Activated CD8-positive, alpha-beta memory T cell treated with anti-CD3 and anti-CD28 coated beads for 1 hour (primary cell): ENCODE data around the gene LRRN1.
"Not testable (repeated sequence)": the region's sequence is repeated elsewhere in the genome, so short reads cannot be mapped to it uniquely, and the experiment has no call there.

Experiments used
- DNase-seq, 2 donors: peaks; one replicate each; pipeline ENCODE4 v3.0.0-alpha.2; 2020; ENCODE audit warnings: low read depth in 1 of 2; ENCODE audit errors: extremely low read depth in 1 of 2

Gene LRRN1

GRCh38 chr3:3806856-3807255 is 7.6 kb downstream of the LRRN1 start:
- no peak for DNase-seq

- DNase-seq, result no peak
These were observed 13.8 kb downstream of the LRRN1 start for GRCh38 chr3:3813013-3813412.

GRCh38 chr3:3815206-3815605 is 16.0 kb downstream of the LRRN1 start:
- no peak for DNase-seq

- DNase-seq, result no peak
These were observed 16.8 kb downstream of the LRRN1 start for GRCh38 chr3:3816034-3816433.

GRCh38 chr3:3817865-3818264 is 18.6 kb downstream of the LRRN1 start:
- no peak for DNase-seq

- DNase-seq, result no peak
These were observed 22.5 kb downstream of the LRRN1 start for GRCh38 chr3:3821777-3822176.

- DNase-seq, result no peak
These were observed 25.8 kb downstream of the LRRN1 start for GRCh38 chr3:3825035-3825434.

- DNase-seq, result no peak
These were observed 27.3 kb downstream of the LRRN1 start for GRCh38 chr3:3826521-3826920.

GRCh38 chr3:3827111-3827510 is 27.9 kb downstream of the LRRN1 start:
- no peak for DNase-seq

- not testable (repeated sequence) for DNase-seq
These were observed 29.2 kb downstream of the LRRN1 start for GRCh38 chr3:3828417-3828816.

- DNase-seq, result no peak
These were observed 37.6 kb downstream of the LRRN1 start for GRCh38 chr3:3836845-3837244.

GRCh38 chr3:3842356-3842755 is 43.1 kb downstream of the LRRN1 start:
- no peak for DNase-seq

GRCh38 chr3:3847994-3848922 is 49.0 kb downstream of the LRRN1 start:
- DNase-seq, result no peak

- DNase-seq, result no peak
These were observed 49.7 kb downstream of the LRRN1 start for GRCh38 chr3:3848923-3849275.

- DNase-seq, result no peak
These were observed 52.5 kb downstream of the LRRN1 start for GRCh38 chr3:3851621-3852323.

- DNase-seq, result no peak
These were observed 54.3 kb downstream of the LRRN1 start for GRCh38 chr3:3853544-3853943.

GRCh38 chr3:3855056-3855455 is 55.8 kb downstream of the LRRN1 start:
- no peak for DNase-seq

- DNase-seq, result no peak
These were observed 61.0 kb downstream of the LRRN1 start for GRCh38 chr3:3860235-3860634.

GRCh38 chr3:3862534-3862933 is 63.3 kb downstream of the LRRN1 start:
- no peak for DNase-seq

GRCh38 chr3:3875491-3875890 is 76.3 kb downstream of the LRRN1 start:
- DNase-seq, result no peak

- DNase-seq, result no peak
These were observed 81.8 kb downstream of the LRRN1 start for GRCh38 chr3:3881050-3881449.

- not testable (repeated sequence) for DNase-seq
These were observed 88.1 kb downstream of the LRRN1 start for GRCh38 chr3:3887311-3887710.
